HTERT RPE-1 (cell line): Measurements from ENCODE around the gene CATSPERD.
"Not testable (repeated sequence)": the region's sequence is repeated elsewhere in the genome, so short reads cannot be mapped to it uniquely, and the experiment has no call there.

Source experiments
- in situ Hi-C: fragments of 300-500 bp; cut with MboI; formaldehyde crosslinking; loops from 4 replicates; pipeline ENCODE4 v1.14.3; 2020; ENCODE audit warnings: low sequenced_read_pairs

The CATSPERD gene

DNA sequence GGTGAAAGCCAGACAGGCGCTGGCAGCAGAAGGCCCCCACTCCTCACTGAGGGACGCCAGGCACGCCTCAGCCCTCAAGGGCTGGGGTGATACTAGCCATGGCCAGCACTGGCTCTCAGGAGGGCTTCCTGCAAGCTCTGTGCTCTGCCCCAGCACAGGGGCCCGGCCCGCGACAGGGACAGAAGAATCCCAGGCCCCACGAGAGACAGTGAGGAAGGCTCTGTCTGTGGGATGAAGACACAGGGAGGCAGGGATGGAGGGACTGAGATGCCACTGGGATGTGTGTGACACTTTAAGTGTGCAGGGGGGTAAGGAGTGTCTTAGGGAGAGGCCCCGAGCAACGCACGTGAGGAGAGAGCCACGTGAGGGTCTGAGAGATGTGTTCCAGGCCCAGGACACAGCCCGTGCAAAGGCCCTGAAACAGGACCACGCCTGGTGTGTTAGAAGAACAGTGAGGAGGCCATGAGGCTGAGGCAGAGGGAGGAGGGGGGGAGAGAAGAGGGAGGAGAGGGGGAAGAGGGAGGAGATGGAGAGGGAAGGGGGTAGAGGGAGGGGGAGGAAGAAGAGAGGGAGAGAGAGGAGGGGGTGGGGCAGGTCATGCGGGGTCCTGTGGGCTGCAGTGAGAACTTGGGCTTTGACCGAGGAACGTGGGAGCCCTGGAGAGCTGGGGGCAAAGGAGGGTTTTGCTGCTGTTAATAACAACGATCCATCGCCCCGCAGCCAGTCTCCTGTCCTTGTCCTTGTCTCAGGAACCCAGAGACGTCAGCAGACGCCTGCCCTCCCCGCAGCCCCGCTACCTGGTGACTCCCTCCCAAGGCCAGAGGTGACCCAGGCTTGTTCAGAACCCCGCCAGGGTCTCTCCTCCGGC, 23.2 kb upstream of the CATSPERD start:
- in situ Hi-C loops, result no loop called here

DNA sequence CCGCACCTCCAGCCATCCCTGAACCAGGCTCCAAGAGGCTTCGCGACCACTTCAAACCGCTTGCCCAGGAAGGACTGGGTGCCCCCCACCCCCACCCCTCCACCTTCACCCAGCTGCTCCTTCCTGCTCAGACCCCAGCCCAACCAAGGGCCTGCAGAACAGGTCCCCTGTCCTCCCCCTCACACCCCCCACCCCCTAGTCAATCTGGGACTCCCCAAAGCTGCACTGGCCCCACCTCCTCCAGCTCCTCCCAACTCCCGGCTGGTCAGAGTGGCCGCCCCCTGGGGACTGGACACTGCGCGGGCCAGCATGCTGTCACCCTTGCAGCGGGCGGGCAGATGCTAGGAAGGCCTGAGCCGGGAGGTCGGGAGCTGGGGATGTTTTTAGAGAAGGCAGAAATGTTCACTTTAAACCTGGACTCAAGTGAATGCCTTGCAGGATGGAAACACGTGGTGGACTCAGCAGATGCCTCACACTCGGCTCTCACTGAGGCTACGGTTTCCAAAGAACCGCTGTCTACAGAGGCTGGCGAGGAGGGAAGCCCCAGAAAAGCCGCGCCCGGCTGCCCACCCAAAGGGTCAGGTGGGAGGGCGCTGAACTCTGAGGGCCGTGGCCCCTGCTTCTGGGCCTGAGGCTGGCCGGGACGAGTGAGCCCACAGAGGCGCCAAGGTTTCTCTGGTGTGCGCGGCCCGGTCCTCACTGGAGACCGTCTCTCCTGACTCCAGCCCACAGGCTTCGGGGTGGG, 22.4 kb upstream of the CATSPERD start:
- in situ Hi-C loops, result no loop called here

DNA sequence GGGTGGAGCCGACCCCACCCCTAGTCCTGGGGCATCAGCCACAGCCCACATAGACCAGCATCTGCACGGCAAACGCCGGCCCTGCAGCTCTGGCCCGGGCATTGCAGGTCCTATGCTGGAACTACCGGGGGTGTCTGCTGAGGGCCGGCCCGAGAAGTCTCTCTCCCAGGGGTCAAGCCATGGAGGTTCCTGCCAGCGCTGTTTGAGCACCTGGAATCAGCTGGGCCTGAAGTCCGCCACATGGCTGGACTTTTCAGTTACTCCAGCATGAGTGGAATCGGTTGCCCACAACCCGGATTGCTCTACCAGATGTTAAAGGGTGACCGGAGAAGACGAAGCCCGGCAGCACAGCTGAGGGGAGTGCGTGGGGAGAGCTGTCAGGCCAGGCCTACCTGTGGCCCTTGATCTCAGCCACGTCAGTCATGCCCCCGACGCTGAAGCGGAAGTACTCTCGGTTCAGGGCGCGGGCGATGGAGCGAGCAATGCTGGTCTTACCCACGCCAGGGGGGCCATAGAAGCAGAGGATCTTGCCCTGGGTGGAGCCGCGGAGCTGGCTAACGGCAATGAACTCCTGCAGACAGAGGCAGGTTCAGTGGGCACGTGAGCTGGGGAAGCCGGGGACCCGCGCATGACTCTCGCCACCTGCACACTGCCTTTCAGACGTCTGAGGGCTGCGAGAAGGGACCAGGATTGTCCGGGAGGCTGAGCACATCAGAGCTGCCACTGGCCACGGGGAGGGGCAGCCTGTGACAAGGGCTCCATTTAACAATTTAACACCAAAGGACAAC, 21.6 kb upstream of the CATSPERD start:
- in situ Hi-C loops, result no loop called here

DNA sequence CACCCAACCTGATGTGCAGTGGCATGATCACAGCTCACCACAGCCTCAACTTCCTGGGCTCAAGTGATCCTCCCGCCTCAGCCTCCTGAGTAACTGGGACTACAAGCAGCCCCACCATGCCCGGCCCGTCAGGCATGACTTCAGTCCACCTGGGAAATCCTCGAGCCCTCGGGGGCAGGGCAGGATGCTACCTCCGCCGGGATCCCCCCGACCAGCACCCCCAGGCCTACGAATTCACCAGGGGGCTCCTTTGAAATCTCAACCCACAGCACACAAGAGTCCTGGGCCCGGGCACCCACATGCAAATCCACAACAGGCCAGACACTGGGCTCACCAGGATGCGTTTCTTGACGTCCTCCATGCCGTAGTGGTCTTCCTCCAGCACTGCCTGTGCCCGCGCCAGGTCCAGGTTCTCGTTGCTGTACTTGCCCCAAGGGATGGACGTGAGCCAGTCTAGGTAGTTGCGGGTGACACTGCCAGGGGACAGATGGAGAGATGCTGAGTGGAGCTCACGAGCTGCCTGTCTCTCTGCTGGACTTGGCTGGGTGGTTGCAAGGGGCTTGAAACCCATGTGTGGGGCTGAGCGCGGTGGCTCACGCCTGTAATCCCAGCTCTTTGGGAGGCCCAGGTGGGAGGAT, 19.9 kb upstream of the CATSPERD start:
- in situ Hi-C loops, result no loop called here

DNA sequence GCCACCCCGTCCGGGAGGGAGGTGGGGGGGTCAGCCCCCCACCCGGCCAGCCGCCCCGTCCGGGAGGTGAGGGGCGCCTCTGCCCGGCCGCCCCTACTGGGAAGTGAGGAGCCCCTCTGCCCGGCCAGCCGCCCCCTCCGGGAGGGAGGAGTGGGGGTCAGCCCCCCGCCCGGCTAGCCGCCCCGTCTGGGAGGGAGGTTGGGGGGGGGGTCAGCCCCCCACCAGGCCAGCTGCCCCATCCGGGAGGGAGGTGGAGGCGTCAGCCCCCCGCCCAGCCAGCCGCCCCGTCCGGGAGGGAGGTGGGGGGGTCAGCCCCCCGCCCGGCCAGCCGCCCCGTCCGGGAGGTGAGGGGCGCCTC, 18.4 kb upstream of the CATSPERD start:
- in situ Hi-C loops, result not testable (repeated sequence)

DNA sequence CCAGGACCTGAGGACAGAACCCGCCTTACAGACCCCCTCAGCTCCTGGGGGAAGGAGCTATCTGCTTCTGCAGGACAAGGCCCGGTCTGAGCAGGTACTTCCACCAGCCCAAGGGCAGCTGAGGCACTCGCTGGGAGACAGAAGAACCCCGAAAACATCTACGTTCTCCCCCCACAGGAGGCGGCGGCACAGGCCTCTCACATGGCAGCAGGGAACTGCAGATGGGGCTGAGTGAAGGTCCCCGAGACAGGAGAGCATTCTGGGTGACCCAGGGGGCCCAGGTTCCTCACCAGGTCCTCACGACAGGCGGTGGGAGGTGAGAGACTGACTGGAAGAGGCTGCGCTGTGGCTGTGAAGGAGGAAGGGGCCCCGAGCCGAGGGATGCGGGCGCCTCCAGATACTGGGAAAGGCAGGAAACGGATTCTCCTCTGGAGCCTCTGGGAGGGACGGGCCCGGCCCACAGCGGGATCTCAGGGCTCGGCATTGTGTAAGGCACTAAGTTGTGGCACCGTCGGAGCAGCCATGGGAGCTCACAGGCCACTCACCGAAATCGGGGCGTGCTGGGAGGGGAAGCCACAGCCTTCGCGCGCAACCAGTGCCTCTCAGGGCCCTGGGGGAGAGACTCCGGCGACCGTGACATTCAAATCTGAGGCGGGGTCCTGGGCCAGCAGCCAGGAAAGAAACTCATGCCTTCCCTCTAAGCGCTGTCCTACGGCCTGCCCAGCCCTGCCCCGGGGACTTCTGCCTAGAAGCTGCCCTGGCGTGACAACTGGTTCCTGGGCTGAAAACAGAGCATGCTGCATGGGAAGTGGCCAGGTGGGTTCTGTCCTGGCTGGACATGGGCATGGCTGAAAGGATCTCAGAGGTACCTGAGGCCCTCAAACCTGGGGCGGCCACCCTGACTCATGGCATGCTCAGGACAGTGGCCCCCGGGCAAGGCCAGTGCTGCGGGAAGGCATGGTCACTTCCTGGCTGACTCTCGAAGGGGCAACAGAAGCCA, 16.3 kb upstream of the CATSPERD start:
- in situ Hi-C loops, result no loop called here

DNA sequence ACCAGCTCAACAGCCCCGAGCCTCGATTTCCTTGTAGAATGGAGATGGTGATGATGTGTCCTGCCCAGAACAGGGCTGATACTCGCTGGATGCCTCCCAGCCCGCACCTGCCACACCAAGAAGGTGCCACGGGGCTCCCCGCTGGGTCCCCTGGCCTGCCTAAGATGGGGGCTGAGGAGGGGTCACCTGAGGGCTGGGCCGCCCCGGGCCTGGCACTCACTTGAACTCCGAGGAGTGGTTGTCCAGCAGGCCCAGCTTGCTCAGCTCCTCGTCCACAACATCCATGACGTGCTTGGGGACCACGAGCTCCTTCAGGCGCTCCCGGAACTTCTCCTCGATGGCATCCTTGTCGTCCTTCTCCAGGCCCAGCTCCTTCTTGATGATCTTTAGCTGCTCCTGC, 14.9 kb upstream of the CATSPERD start:
- in situ Hi-C loops, result no loop called here

DNA sequence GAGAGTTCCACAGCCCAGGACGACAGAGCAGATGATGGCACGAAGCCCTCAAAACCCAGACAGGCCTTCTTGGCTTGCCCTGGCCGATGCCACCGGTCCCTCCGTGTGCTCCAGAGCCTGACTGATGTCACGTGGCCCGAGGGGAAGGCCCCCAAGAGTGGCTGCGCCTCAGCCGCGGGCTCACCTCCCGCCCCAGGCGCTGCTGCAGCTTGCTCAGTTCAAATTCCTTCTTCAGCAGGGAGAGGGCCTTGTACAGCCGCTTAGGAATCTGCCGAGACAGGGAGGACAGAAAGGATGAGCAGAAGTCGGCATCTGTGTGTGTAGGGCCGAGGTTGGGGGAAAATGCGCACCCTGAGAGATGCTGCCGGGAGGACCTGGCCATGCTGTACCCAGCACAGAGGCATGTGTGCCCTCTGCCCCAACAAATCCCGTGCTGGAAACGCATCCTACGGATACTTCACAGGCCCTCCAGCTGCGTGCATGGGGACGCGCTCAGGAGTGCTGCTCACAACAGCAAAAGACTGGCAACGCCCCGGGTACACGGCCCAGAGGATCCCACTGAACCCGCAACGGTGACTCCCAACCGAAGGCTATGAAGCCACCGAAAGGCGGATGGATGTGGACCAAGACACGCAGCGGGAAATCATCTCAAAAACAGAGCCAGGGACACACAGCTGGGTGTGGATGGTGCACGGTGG, 13.4 kb upstream of the CATSPERD start:
- in situ Hi-C loops, result no loop called here

DNA sequence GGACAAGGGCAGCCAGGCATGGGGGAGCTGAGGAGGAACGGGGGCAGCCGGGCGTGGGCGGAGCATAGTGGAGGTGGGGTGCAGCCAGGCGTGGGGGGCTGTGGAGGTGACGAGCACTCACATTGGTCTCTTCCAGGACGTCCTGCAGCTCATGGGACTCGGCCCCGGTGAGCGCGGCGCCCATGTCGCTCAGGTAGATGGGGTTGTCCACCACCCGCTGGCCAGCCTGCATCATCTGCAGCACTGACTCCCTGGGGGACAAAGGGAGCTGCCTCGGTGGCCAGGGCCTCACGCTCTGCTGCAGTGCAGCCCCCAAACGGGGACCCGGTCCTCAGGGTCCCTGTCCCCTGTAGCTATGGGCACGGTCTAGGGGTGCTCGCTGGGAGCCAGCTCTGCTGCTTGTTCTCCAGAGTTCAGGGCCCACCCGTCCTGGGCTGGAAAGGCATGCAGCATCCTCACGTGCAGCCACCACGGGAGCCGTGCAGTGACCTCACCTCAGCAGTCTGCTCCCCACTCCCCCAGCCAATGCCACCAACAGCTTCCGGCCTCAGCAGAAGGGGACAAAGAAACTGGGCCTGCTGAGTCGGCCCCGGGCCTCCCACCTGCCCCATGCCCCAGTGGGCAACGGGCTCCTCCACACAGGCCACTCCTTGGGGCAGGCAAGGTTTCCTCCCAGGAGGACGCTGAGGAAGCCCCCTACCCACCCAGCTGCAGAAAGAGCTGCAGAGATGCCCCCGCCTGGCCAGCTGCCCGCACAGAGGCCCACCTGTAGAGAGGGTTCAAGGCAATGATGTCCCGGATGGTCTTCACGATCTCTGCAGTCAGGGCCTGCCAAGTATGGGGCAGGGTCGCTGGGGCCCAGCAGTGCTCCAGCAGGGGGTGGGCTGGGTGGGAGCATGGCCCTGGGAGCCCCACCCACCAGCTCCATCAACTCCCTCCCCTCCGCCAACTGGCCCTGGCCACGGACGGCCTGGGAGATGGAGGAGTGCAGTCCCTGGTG, 12.6 kb upstream of the CATSPERD start:
- in situ Hi-C loops, result no loop called here

DNA sequence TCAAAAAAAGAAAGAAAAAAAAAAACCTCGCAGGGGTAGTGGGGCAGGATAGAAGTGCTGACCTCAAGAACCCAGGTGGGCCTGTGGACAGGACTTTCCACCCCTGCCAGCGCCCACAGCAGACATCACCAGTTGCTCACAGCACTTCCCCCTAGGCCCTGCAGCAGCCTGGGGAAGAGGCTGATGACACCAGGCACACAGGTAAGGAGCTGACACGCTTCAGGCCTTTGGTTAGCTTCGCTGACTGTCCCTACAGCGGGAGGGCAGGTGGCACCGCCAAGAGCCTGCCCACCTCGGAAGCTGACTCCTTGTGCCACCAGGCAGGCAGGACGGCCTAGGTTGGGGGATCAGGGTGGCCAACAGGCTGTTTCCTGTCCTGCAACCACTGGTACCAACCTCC, 9.4 kb upstream of the CATSPERD start:
- in situ Hi-C loops, result no loop called here

DNA sequence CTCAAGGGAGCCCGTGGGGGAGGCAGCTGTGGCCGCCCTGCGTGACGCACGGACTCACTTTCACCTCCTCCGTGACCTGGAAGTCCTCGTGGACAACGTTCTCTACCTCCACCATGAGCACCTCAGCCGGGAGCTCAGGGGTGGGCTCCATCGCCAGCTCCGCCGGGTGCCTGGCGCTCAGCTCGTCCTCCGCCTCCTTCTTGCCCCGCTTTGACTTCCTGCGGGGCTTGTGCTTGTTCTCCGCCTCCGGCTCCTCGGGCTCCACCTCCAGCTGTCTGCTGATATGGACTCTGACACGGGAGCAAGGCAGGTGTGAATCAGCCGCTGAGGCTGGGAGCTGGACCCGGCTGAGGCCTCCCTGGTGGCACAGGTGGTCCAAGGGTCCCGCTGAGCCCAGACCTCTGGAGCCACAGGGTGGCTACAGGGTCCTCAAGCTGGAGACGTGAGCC, 8.7 kb upstream of the CATSPERD start:
- in situ Hi-C loops, result no loop called here

DNA sequence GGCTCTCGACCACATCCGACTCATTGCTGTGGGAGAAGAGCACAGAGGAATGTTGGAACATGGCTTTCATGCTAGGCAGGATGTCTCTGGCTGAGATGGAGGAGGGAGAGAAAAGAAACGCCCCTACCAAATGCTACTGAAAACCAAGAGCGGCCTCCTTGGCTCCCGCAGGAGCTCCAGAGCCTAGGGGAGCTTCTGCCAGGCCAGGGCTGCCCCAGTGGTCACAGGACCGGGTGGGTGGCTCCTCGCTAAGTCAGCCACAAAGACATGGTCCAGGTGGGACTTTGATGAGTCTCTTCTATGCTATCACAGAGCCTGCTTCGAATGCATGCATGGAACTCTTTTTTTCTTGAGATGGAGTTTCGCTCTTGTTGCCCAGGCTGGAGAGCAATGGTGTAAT, 7.2 kb upstream of the CATSPERD start:
- in situ Hi-C loops, result no loop called here

DNA sequence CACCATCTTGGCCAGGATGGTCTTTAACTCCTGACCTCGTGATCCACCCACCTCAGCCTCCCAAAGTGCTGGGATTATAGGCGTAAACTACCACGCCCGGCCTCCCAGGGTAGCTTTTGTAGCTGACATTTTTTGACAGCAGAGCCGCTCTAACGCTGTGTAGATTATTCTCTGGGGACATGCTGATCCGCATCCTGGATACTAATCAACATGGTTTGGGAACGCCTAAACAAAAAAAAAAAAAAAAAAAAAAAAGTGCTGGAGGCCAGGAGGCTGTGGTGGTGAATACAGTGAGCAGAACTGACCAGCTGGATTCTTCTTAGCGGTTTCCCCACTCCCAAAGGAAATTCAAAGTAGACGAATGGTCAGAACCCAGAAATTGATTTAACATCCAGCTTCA, 5.6 kb upstream of the CATSPERD start:
- in situ Hi-C loops, result no loop called here

DNA sequence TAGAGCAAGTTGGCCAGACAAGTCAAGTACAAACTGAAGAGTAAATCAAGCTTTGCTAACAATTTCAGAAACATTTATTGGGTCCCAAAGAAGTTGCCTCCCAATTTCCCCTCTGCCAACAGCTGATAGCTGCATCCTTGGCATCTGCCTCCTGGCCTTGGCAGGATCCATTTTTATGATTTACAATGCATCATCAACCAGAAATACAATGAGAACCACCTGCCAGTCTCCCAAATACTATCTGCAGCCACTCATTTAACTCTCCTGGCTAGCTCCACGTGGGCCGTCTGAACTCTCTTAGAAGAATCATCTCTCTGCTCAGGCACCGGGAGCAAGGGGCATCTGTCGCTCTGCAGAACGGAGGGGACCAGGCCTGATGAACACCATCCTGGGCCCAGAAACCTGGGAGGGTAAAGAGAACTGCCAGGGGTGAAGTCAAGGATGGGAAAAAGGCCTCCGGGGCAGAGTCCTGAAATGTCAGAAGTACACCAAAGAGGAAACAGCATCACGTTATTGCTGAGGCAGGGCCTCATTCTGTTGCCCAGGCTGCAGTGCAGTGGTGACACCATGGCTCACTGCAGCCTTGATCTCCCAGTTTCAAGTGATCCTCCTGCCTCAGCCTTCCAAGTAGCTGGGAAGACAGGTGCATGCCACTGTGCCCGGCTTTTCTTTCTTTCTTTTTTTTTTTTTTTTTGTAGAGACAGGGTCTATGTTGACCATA, 3.1 kb upstream of the CATSPERD start:
- in situ Hi-C loops, result no loop called here

DNA sequence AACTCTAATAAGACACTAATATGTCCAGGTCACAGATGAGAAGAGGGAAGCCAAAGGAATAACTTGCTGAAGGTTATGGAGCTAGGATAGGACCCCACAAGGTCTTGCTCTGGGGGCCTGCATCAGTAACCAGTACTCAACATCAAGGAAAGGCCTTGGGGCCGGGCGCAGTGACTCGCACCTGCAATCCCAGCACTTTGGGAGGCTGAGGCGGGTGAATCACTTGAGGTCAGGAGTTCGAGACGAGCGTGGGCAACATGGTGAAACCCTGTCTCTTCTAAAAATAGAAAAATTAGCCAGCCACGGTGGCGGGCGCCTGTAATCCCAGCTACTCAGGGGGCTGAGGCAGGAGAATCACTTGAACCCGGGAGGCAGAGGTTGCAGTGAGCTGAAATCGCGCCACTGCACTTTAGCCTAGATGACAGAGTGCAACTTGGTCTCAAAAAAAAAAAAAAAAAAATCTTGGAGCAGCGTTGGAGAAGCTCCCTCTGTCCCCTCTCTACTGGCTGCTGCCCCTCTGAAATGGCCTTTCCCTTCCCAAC, 2.3 kb upstream of the CATSPERD start:
- in situ Hi-C loops, result no loop called here

DNA sequence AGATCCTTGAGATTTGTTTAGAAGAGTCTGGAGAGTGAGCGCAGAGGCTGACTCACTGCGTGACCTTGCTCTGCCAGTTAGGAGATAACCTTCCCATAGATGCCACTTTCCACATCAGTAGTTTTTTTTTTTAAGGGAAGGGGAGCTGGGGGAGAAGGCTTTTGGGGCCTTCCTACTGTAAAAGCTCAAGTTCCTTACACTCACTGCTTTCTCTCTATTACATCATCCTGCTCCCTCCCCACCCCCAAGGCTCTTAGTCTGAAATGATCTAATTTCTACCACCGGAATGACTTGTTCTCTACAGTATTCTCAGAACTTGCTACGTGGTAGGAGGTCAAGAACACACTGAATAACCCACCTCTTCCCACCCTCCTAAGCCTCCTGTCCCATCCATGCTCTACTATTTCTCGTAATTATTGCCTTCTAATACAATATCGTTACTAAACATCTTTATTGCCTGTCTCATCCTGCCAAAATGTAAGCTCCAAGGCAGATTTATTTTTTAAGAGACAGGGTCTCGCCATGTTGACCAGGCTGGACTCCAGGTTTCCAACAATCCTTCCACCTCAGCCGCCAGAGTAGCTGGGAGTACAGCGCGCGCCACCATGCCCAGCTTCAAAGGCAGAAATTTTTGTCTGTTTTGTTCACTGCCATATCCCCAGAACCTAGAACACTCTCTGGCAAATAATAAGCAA, 1.7 kb upstream of the CATSPERD start:
- in situ Hi-C loops, result no loop called here
